Ectodermal cell (in vitro differentiated cells): ENCODE data around the gene GMDS.

ENCODE experiments used
- H3K27ac ChIP-seq: 2 replicates; pipeline ENCODE4 v1.7.0; 2013; ENCODE audit warnings: mild to moderate bottlenecking, low read depth, low read length; ENCODE audit not compliant: insufficient read depth, poor library complexity, severe bottlenecking
- H3K27me3 ChIP-seq: 2 replicates; pipeline ENCODE4 v1.7.0; 2013; ENCODE audit warnings: mild to moderate bottlenecking, low read length; ENCODE audit not compliant: insufficient read depth, control insufficient read depth, poor library complexity, severe bottlenecking
- H3K36me3 ChIP-seq: one replicate; pipeline ENCODE4 v1.7.0; 2013; ENCODE audit warnings: low read length; ENCODE audit not compliant: control insufficient read depth, insufficient read depth
- H3K4me1 ChIP-seq: one replicate; pipeline ENCODE4 v1.7.0; 2013; ENCODE audit warnings: low read length; ENCODE audit not compliant: control insufficient read depth, insufficient read depth
- H3K4me3 ChIP-seq: 2 replicates; pipeline ENCODE4 v1.7.0; 2013; ENCODE audit warnings: low read depth, low read length, control low read depth; ENCODE audit not compliant: insufficient read depth
- H3K9me3 ChIP-seq: 2 replicates; pipeline ENCODE4 v1.7.0; 2013; ENCODE audit warnings: mild to moderate bottlenecking, low read length, moderate library complexity; ENCODE audit not compliant: control insufficient read depth
- WGBS, 2 experiments: methylation state at CpG; one replicate each; pipeline ENCODE4 v1.1.7; 2013; ENCODE audit warnings: missing lambda C conversion rate in 2 of 2; 5-methylcytosine and 5-hydroxymethylcytosine counted together

Gene GMDS

DNA sequence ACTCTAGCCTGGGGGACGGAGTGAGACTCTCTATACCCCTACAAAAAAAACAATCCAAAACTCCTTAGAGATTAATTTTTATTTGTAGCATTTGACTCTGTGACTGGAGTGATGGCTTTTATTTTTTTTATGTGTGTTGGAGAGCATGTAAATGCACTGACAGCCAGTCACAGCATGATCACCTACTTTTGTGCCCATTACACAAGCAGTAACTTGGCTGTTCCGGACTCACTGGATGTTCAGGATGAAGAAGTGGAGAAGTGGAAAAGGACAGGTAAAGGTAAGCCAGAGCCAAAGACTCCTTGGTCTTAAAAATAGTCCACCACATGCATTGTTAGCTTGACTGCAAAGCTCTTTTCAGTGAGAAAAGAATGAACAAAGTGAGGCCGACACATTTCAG is 413.0 kb downstream of the GMDS start:
- Histone ChIP-seq H3K27ac (no peak overlapping the region), H3K27me3 (no peaks in the 10 kb centered on the region), H3K4me3 (no peak overlapping the region), H3K9me3 (no peaks in the 10 kb centered on the region), H3K36me3 (no peaks in the 10 kb centered on the region), H3K4me1 (peaks cover 2% of the 10 kb centered on the region)
- WGBS, 2 experiments, result 95 to 96% methylated on average over 2 of the region's 3 CpGs

DNA sequence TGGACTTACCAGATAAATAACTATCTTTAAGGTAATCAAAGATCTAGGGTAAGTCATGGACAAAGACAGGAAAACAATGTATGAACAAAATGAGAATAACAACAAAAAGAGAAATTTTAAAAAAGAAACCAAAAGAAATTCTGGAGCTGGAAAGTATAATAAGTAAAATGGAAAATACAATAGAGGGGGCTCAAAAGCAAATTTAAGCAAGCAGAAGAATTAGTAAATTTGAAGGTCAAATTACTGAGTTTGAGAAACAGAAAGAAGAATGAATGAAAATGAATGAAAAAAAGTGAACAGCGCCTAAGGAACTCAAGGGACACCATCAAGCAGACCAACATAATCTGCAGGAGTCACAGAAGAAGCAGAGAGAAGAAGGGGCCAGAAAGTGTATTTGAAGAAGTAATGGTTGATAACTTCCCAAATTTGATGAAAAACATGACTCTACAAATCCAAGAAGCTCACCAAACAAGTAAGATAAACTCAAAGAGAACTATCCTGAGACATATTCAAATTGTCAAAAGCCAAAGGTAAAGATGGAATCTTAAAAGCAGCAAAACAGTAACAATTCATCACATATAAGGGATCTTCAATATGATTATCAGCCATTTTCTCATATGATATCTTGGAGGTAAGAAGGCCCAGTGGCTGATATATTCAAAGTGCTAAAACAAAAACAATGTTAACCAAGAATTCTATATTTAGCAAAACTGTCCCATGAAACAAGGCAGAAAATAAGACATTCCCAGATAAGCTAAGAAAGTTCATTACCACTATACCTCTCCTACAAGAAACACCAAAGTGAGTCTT is 417.2 kb downstream of the GMDS start:
- Histone ChIP-seq H3K4me3 (no peak overlapping the region), H3K4me1 (no peaks in the 10 kb centered on the region), H3K36me3 (no peaks in the 10 kb centered on the region), H3K27ac (no peak overlapping the region), H3K27me3 (no peaks in the 10 kb centered on the region), H3K9me3 (no peaks in the 10 kb centered on the region)
- 97 to 100% methylated on average over 1 of the region's 1 CpG for WGBS, 2 experiments

DNA sequence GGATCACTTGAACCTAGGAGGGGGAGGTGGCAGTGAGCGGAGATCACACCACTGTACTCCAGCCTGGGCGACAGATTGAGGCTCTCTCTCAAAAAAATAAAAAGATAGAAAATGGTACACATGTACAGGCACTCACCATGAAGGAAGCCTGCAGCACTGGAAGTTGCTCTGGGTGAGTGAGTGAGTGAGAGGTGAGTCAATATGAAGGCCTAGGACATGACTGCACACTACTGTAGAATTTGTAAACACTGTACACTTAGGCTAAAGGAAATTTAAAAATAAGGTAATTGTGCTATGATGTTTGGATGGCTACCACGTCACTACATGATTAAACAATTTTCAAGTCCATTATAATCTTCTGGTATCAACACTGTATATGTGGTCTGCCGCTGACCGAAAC is 419.5 kb downstream of the GMDS start:
- WGBS, 2 experiments, result 50 to 73% methylated on average over 2 to 5 of the region's 5 CpGs
- no peaks in the 10 kb centered on the region for H3K36me3 ChIP-seq
- no peak overlapping the region for H3K27ac ChIP-seq
- H3K4me3 ChIP-seq, result no peak overlapping the region
- H3K4me1 ChIP-seq, result peaks cover 7% of the 10 kb centered on the region
- H3K9me3 ChIP-seq, result no peaks in the 10 kb centered on the region
- H3K27me3 ChIP-seq, result no peaks in the 10 kb centered on the region

DNA sequence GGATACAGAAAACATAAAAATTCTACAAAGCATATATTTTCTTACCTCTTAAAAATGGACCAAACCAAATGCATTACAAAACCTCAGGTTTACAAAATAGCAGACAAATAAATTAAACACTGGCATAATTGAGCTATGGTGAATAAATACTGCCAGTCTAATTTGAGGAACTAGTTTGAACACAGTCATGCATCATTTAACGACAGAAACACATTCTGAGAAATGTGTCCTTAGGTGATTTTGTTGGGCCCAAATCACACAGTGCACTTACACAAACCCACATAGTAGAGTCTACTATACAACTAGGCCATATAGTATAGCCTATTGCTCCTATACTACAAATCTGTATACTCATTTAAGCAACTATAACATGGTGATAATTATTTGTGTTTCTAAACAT is 420.1 kb downstream of the GMDS start:
- H3K27ac ChIP-seq, result no peak overlapping the region
- H3K4me1 ChIP-seq, result peaks cover 7% of the 10 kb centered on the region
- no peaks in the 10 kb centered on the region for H3K36me3 ChIP-seq
- no peaks in the 10 kb centered on the region for H3K27me3 ChIP-seq
- H3K9me3 ChIP-seq, result no peaks in the 10 kb centered on the region
- H3K4me3 ChIP-seq, result no peak overlapping the region
- WGBS, 2 experiments, result 90 to 92% methylated on average over 1 of the region's 1 CpG

DNA sequence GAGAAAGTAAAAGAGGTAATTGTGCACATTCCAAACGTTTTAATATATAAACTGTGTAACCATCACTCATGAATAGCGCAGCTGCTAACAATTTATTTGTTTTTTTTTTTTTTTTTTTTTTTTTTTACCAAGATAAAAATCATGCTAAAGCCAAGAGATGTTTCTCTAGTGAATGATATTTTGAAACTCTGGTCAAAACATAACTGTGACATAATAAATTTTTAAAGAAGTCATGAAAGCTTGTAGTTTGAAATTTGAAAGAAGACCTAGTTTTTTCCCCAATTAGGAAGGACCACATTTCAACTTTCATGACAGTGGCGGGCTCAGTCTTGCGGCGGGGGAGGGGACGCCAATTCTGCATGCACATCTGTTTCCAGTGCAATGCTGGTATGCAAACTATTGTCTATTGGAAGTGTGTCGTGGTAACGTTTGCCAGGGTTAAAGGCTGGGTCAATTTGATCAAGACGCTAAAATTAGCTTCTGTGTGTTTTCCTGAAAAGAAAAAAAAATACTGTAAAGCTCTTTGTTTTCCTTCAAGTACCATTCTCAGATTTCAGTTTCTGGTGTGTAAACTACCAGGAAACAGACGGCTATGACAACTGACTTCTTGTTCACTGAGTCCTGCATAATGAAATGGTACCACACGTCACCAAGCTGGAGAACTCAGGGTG is 423.8 kb downstream of the GMDS start:
- no peak overlapping the region for H3K4me3 ChIP-seq
- no peaks in the 10 kb centered on the region for H3K27me3 ChIP-seq
- 70 to 74% methylated on average over 8 to 9 of the region's 11 CpGs for WGBS, 2 experiments
- H3K27ac ChIP-seq, result no peak overlapping the region
- H3K36me3 ChIP-seq, result no peaks in the 10 kb centered on the region
- peaks cover 7% of the 10 kb centered on the region for H3K4me1 ChIP-seq
- H3K9me3 ChIP-seq, result no peaks in the 10 kb centered on the region

DNA sequence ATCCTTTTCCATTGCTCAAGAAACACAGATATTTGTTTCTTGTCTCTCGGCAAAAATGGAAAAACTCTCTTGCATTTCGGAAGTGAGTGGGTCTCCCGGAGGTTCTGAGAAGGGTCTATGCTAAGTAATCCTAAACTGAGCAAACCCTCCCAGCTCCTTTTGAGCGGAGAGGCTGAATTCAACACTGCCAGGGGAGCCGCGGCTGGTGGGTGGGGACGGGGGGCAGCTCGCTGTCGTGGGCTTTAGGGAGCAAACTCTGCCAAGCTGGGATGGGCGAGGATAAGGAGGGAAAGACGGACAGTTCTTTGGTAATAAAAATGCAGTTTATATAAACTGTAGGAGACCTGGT is 424.3 kb downstream of the GMDS start:
- Histone ChIP-seq H3K27ac (no peak overlapping the region), H3K4me3 (no peak overlapping the region), H3K9me3 (no peaks in the 10 kb centered on the region), H3K27me3 (no peaks in the 10 kb centered on the region), H3K36me3 (no peaks in the 10 kb centered on the region), H3K4me1 (peaks cover 7% of the 10 kb centered on the region)
- 89 to 91% methylated on average over 11 of the region's 11 CpGs for WGBS, 2 experiments

DNA sequence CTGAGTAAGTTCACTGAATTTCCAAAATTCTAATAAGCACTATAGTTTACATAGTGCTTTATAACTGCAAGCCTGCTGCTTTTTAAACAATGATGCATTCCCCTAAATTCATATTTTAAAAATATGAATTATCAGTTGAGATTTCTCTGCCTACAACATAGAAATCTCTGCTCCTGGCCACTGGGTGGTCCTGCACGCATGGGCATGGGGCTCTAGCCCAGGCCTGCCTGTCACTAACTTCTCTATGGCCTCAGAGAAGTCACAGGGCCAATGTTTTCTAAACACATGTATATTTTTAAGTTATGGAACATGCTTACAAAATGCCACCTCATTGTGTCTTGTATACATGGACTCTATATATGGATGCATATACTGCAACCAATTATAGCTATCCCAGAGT is 424.7 kb downstream of the GMDS start:
- H3K4me3 ChIP-seq, result no peak overlapping the region
- H3K27ac ChIP-seq, result no peak overlapping the region
- no peaks in the 10 kb centered on the region for H3K27me3 ChIP-seq
- H3K36me3 ChIP-seq, result no peaks in the 10 kb centered on the region
- WGBS, 2 experiments, result 86 to 100% methylated on average over 1 of the region's 1 CpG
- H3K4me1 ChIP-seq, result peaks cover 7% of the 10 kb centered on the region
- H3K9me3 ChIP-seq, result no peaks in the 10 kb centered on the region

DNA sequence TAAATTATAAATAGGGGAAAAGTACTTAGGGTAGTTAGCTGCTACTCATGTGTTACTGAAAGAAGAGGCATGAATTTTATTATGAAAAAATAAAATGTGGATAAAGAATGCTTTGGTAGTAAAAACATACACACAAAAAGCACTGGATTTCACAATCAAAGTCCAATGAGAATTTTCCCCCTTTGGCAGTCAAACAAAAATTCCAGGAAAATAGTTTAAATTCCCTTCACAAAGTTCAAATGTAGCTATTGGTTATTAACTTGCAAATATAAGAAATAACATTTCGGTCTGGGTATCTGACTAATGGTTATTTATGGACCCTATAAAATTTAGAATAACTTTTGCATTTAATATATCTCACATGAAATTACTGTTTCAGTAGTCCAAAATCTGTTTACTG is 425.2 kb downstream of the GMDS start:
- no CpG with 5 or more reads among the region's 1 CpG for whole genome bisulfite sequencing, 2 experiments
- Histone ChIP-seq H3K4me1 (peaks cover 7% of the 10 kb centered on the region), H3K27ac (no peak overlapping the region), H3K36me3 (no peaks in the 10 kb centered on the region), H3K27me3 (no peaks in the 10 kb centered on the region), H3K9me3 (no peaks in the 10 kb centered on the region), H3K4me3 (no peak overlapping the region)

DNA sequence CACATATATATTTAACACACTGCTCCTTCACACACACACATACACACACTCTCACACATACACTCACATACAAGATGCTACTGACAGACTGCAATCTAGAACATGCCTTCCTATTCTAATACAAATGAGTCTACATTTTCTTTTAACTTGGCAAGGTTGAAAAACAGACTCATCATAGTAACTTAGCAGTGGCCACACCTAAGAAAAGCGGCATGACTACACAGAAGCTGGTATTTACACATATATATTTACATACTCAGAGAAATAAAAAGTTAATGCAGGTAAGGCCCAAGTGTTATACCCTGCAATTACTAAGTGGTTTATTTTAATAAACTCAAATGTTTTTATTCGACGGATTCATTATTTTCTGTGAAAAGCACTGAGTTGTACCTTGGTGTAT is 426.4 kb downstream of the GMDS start:
- 90 to 100% methylated on average over 2 to 3 of the region's 3 CpGs for WGBS, 2 experiments
- Histone ChIP-seq H3K36me3 (no peaks in the 10 kb centered on the region), H3K27me3 (no peaks in the 10 kb centered on the region), H3K9me3 (no peaks in the 10 kb centered on the region), H3K4me1 (peaks cover 7% of the 10 kb centered on the region), H3K4me3 (no peak overlapping the region), H3K27ac (no peak overlapping the region)

DNA sequence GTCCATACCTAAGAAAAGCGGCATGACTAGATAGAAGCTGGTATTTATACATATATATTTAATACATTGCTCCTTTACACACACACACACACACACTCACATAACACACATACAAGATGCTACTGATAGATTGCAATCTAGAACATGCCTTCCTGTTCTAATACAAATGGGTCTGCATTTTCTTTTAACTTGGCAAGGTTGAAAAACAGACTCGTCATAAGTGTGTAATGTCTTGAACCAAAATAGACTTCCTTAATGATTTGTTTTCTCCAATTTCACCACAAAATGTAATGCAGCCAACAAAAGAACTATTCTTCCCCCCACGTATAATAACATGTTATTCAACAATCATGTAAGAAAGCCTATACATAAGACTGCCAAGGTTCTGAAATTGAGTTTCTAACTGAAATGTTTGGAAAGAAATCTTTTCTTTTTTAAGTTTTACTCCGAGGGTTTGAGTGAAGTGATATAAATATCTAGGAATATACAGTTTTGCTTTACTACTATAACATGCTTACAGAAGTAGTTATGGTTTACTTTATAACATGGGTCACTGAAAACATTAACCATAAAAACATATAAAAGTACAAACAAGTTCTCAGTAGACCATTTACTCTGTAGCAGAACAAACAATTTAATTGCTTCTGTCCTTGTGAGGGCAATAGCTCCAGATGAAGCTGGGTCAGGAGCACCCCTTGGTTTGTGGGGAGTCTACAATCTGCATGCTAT is 428.2 kb downstream of the GMDS start:
- no peaks in the 10 kb centered on the region for H3K36me3 ChIP-seq
- WGBS, 2 experiments, result 96 to 97% methylated on average over 2 of the region's 4 CpGs
- no peaks in the 10 kb centered on the region for H3K9me3 ChIP-seq
- H3K27me3 ChIP-seq, result no peaks in the 10 kb centered on the region
- H3K4me1 ChIP-seq, result peaks cover 7% of the 10 kb centered on the region
- H3K27ac ChIP-seq, result no peak overlapping the region
- no peak overlapping the region for H3K4me3 ChIP-seq
